ENCODE measurements around the gene EVX2. TPM values are rescaled to one million over a fixed set of nuclear protein-coding genes. Genes with fewer than 3 reads are reported as not detected.
A peak's percentile ranks its signal among the peaks of the same experiment; 100 is the strongest.

EVX2 gene
- total RNA-seq, 2 experiments from 2014 or later: not detected

DNA sequence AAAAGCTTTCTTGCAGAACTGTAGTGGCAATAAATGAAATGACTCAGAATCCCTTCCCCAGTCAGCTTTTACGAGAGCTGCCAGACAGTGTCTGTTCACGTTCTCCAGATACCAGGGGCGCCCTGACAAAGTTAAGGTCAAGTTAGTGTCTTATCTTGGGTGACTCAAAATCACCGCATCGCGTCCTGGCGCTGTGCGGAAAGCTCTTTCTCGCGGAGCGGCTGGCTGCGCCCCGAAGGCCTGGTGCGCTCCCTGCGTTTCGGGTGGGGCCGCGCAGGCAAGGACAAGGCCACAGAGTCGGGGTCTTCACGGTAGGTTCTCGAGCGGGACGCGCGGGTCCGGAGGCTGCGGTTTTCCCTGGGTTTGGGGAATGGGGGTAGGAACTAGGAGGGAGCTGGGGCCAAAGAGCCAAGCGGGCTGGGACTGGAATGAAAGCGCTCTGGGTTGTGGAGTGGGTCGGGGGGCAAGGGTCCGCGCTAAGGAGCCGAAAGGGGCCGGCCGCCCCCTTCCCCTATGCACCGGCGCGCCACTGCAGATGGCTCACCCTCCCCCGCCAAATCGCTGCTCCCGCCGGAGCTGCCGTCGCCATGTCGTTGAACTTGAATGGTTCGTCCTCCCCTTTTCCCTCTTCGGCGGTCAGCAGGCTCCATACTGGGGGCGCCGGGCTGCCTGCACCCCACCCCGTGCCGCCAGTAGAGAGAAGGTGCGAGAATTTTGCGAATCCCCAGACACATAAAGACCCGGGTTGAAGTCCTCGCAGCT is 20.7 kb upstream of the EVX2 start:
- Mint-ChIP-seq H3K27me3 (peaks cover 88% of the 10 kb centered on the region), H3K27ac (no peak overlapping the region), H3K36me3 (ENCODE audit: low read depth) (peaks cover under 1% of the 10 kb centered on the region), H3K4me3 (no peak overlapping the region), H3K9me3 (no peaks in the 10 kb centered on the region), H3K4me1 (ENCODE audit: low read depth) (peaks cover 40% of the 10 kb centered on the region)
- intact Hi-C loops (cut with DNase I, micrococcal nuclease): no loop called here
- peak in 1 of 14 experiments; percentile 29 for DNase-seq
- Histone ChIP-seq H3K36me3 (ENCODE audit: insufficient read depth, low read length) (no peaks in the 10 kb centered on the region), H3K4me3 (ENCODE audit: low read length) (no peak overlapping the region), H3K27ac (ENCODE audit: low read depth in 1 of 2, low read length in 2 of 2) (no peak overlapping the region), H3K9me3 (ENCODE audit: control insufficient read depth in 1 of 2, insufficient read depth in 1 of 2, low read length in 2 of 2) (peaks cover under 1 to 60% of the 10 kb centered on the region in 2 experiments), H3K4me1 (ENCODE audit: insufficient read depth, low read length) (peaks cover 38% of the 10 kb centered on the region), H3K27me3 (ENCODE audit: control insufficient read depth in 1 of 2, insufficient read depth in 2 of 2, low read length in 2 of 2) (peaks cover 85 to 93% of the 10 kb centered on the region in 2 experiments)
- ChIA-PET POLR2A (no interaction called here), CTCF (no interaction called here)
- no peak for ATAC-seq (ENCODE audit: poor library complexity)
- TF ChIP-seq, protein P1, sequence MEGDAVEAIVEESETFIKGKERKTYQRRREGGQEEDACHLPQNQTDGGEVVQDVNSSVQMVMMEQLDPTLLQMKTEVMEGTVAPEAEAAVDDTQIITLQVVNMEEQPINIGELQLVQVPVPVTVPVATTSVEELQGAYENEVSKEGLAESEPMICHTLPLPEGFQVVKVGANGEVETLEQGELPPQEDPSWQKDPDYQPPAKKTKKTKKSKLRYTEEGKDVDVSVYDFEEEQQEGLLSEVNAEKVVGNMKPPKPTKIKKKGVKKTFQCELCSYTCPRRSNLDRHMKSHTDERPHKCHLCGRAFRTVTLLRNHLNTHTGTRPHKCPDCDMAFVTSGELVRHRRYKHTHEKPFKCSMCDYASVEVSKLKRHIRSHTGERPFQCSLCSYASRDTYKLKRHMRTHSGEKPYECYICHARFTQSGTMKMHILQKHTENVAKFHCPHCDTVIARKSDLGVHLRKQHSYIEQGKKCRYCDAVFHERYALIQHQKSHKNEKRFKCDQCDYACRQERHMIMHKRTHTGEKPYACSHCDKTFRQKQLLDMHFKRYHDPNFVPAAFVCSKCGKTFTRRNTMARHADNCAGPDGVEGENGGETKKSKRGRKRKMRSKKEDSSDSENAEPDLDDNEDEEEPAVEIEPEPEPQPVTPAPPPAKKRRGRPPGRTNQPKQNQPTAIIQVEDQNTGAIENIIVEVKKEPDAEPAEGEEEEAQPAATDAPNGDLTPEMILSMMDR (IDR thresholded peaks at IDR 0.05): no peak

DNA sequence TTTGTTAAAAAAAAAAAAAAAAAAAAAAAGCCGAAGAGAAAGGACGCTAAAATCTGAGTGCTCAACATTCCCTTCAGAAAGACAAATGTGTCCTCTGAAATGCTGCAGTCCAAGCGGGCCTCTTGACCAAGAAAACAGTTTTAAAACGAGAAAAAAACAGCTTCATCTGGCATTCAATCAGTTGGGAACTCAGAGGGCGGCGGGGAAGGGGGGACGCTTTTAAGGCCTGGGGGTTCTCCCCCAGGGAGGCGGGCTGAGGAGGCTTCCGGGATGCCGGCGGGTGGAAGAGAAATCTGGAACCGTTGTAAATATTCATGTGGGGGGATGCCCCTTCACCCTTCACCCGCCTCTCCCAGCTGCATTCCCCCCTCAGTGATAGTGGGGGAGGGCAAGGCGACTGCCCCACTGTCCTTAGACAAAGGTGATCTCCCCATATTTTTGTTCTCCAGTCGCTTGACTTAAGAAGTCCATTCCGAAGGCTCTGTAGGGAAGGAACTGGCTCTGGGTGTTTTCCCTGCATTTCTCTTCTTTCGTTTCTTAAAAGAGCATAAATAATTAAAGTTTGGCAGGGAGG is 20.1 kb upstream of the EVX2 start:
- Mint-ChIP-seq H3K36me3 (ENCODE audit: low read depth) (no peaks in the 10 kb centered on the region), H3K27ac (no peak overlapping the region), H3K27me3 (peaks cover 88% of the 10 kb centered on the region), H3K4me3 (peak overlapping the region; percentile 27), H3K4me1 (ENCODE audit: low read depth) (peaks cover 33% of the 10 kb centered on the region), H3K9me3 (no peaks in the 10 kb centered on the region)
- ChIA-PET POLR2A (no interaction called here), CTCF (no interaction called here)
- H3K4me3 ChIP-seq (ENCODE audit: low read length): no peak overlapping the region
- TF ChIP-seq, protein P1 (IDR thresholded peaks at IDR 0.05): no peak
- no peak overlapping the region for H3K27ac ChIP-seq (ENCODE audit: low read depth in 1 of 2, low read length in 2 of 2)
- H3K4me1 ChIP-seq (ENCODE audit: insufficient read depth, low read length): peaks cover 34% of the 10 kb centered on the region
- peaks cover 0 to 61% of the 10 kb centered on the region in 2 experiments for H3K9me3 ChIP-seq (ENCODE audit: control insufficient read depth in 1 of 2, insufficient read depth in 1 of 2, low read length in 2 of 2)
- no peak for ATAC-seq (ENCODE audit: poor library complexity)
- intact Hi-C loops (cut with DNase I, micrococcal nuclease): no loop called here
- DNase-seq: no peak
- H3K36me3 ChIP-seq (ENCODE audit: insufficient read depth, low read length): no peaks in the 10 kb centered on the region
- H3K27me3 ChIP-seq (ENCODE audit: control insufficient read depth in 1 of 2, insufficient read depth in 2 of 2, low read length in 2 of 2): peaks cover 85 to 93% of the 10 kb centered on the region in 2 experiments

DNA sequence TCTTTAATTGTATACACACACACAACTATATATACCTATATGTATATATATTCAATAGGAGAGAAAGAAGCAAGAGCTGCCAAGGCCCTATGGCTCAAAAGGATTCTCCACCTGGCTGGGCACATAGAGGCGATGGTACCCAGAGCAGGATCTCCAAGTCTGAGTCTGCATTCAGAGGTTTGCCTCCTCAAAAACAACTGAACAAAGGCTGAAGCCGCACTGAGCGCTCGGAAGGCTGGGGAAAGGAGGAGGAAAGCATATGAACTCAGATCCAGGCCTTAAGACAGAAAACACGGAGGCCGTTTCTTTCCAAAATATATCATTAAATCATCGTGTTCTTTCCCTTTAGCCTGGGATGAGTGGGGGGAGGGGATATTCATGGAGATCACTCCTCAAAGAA is 19.4 kb upstream of the EVX2 start:
- ATAC-seq (ENCODE audit: poor library complexity): no peak
- Histone ChIP-seq H3K27me3 (ENCODE audit: control insufficient read depth in 1 of 2, insufficient read depth in 2 of 2, low read length in 2 of 2) (peaks cover 87 to 95% of the 10 kb centered on the region in 2 experiments), H3K9me3 (ENCODE audit: control insufficient read depth in 1 of 2, insufficient read depth in 1 of 2, low read length in 2 of 2) (peaks cover 0 to 63% of the 10 kb centered on the region in 2 experiments)

More for the DNA sequence above, 19.4 kb upstream of the EVX2 start:
- Mint-ChIP-seq H3K4me3 (peak overlapping the region; percentile 45), H3K4me1 (ENCODE audit: low read depth) (peaks cover 31% of the 10 kb centered on the region), H3K36me3 (ENCODE audit: low read depth) (no peaks in the 10 kb centered on the region), H3K27me3 (peaks cover 86% of the 10 kb centered on the region), H3K9me3 (no peaks in the 10 kb centered on the region), H3K27ac (no peak overlapping the region)
- Histone ChIP-seq H3K36me3 (ENCODE audit: insufficient read depth, low read length) (no peaks in the 10 kb centered on the region), H3K4me3 (ENCODE audit: low read length) (no peak overlapping the region), H3K27ac (ENCODE audit: low read depth in 1 of 2, low read length in 2 of 2) (no peak overlapping the region), H3K4me1 (ENCODE audit: insufficient read depth, low read length) (peaks cover 31% of the 10 kb centered on the region)
- TF ChIP-seq, protein P1 (IDR thresholded peaks at IDR 0.05): no peak
- ChIA-PET CTCF (interaction anchor here (0.9 kb wide), 1 partner anchor 24 kb away, joined by 3 read pairs; no protein-coding TSS in a partner anchor), POLR2A (no interaction called here)
- no peak for DNase-seq
- intact Hi-C loops (cut with DNase I, micrococcal nuclease): no loop called here
